PFSK-1 (cell line): ENCODE results near the gene IGLL1.

ENCODE experiments used
- FOXP2 ChIP-seq: optimal IDR thresholded peaks from 2 replicates; pipeline ENCODE3; 2011; ENCODE audit warnings: borderline replicate concordance, control low read depth, inconsistent platforms; ENCODE audit not compliant: insufficient read depth; ENCODE audit errors: extremely low read length, extremely low read depth
- POLR2AphosphoS5 ChIP-seq: IDR thresholded peaks from 2 replicates; pipeline ENCODE4 v1.6.1; 2012; ENCODE audit warnings: low read depth, mild to moderate bottlenecking, control low read depth, low read length, moderate library complexity
- REST ChIP-seq, 2 experiments: IDR thresholded peaks; 2 replicates each; pipeline versions ENCODE4 v1.6.1 to v1.8.0; 2011 to 2012; ENCODE audit warnings: low read depth in 2 of 2, low read length in 2 of 2, control low read depth in 1 of 2, inconsistent platforms in 1 of 2, mild to moderate bottlenecking in 1 of 2, moderate library complexity in 1 of 2; ENCODE audit not compliant: insufficient read depth in 1 of 2
- SIN3A ChIP-seq: IDR thresholded peaks from 2 replicates; pipeline ENCODE4 v1.6.1; 2012; ENCODE audit warnings: mild to moderate bottlenecking, low read length, moderate library complexity, borderline replicate concordance; ENCODE audit not compliant: insufficient read depth
- TAF1 ChIP-seq: IDR thresholded peaks from 2 replicates; pipeline ENCODE4 v1.6.1; 2012; ENCODE audit warnings: low read length, control low read depth, borderline replicate concordance; ENCODE audit not compliant: insufficient read depth

- TF ChIP-seq POLR2AphosphoS5 (no peak), SIN3A (no peak), REST (IDR thresholded peaks at IDR 0.05; ENCODE audit: insufficient read depth in 1 of 2, low read depth in 2 of 2, low read length in 2 of 2) (no peak), TAF1 (no peak), FOXP2 (no peak)
These were observed 15.8 kb downstream of the IGLL1 start for GRCh38 chr22:23564276-23564675.
